PFSK-1 (cell line): ENCODE data around the gene OTUB2.

Source experiments
- POLR2AphosphoS5 ChIP-seq: IDR thresholded peaks from 2 replicates; pipeline ENCODE4 v1.6.1; 2012; ENCODE audit warnings: low read depth, mild to moderate bottlenecking, control low read depth, low read length, moderate library complexity
- SIN3A ChIP-seq: IDR thresholded peaks from 2 replicates; pipeline ENCODE4 v1.6.1; 2012; ENCODE audit warnings: mild to moderate bottlenecking, low read length, moderate library complexity, borderline replicate concordance; ENCODE audit not compliant: insufficient read depth
- TAF1 ChIP-seq: IDR thresholded peaks from 2 replicates; pipeline ENCODE4 v1.6.1; 2012; ENCODE audit warnings: low read length, control low read depth, borderline replicate concordance; ENCODE audit not compliant: insufficient read depth

GRCh38 chr14:94038921-94039629, 12.9 kb downstream of the OTUB2 start:
- TF ChIP-seq SIN3A: no peak
- TF ChIP-seq POLR2AphosphoS5: no peak
- TF ChIP-seq TAF1: no peak
